ENCODE data around the gene PGM3.

PGM3 gene

DNA sequence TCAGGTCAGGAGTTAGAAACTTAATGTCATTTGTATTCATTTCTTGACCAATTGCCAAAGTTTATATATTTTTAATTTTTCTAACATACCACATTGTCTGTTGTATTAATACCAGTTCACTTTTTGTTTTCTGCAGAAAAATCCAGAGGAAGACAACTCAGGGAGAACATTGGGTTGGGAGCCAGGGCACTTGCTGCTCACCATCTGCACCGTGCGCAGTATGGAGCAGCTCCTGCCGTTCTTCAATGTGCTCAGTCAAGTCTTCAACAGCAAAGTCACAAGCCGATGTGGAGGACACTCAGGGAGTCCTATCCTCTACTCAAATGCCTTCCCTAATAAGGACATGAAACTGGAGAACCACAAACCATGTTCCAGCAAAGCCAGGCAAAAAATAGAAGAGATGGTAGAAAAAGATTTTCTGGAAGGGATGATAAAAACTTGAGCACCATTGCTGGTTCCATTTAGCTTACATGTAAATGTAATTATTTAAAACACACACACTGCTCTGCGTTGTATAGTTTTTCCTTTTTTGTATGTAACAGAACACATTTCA, 25.3 kb downstream of the PGM3 start:
- TF ChIP-seq, protein P1, sequence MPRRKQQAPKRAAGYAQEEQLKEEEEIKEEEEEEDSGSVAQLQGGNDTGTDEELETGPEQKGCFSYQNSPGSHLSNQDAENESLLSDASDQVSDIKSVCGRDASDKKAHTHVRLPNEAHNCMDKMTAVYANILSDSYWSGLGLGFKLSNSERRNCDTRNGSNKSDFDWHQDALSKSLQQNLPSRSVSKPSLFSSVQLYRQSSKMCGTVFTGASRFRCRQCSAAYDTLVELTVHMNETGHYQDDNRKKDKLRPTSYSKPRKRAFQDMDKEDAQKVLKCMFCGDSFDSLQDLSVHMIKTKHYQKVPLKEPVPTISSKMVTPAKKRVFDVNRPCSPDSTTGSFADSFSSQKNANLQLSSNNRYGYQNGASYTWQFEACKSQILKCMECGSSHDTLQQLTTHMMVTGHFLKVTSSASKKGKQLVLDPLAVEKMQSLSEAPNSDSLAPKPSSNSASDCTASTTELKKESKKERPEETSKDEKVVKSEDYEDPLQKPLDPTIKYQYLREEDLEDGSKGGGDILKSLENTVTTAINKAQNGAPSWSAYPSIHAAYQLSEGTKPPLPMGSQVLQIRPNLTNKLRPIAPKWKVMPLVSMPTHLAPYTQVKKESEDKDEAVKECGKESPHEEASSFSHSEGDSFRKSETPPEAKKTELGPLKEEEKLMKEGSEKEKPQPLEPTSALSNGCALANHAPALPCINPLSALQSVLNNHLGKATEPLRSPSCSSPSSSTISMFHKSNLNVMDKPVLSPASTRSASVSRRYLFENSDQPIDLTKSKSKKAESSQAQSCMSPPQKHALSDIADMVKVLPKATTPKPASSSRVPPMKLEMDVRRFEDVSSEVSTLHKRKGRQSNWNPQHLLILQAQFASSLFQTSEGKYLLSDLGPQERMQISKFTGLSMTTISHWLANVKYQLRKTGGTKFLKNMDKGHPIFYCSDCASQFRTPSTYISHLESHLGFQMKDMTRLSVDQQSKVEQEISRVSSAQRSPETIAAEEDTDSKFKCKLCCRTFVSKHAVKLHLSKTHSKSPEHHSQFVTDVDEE (CRISPR knock-in tag; IDR thresholded peaks at IDR 0.05): no peak
- TF ChIP-seq OSR1 (CRISPR knock-in tag; IDR thresholded peaks at IDR 0.05) (no peak), BACH2 (CRISPR knock-in tag; IDR thresholded peaks at IDR 0.05; ENCODE audit: borderline replicate concordance) (no peak)
- no peak for ATAC-seq

DNA sequence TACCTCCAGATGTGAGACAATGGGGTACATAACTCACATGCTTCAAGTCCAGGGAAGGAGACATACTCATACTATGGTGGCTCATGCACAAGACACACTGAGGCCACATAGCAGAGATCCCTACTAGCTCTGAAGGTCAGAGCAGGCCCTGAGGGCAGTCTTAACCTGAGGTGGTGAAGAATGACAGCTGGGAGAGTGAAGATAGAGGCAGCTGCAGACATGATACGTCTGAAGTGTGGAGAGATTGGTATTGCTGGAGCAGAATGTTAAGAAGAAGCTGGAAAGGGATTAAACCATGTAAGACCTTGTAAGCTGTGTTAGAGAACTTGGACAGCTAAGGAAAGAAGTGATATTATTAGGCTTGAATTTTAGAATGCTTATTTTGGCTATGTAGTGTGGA, 32.9 kb downstream of the PGM3 start:
- TF ChIP-seq SNAI2 (CRISPR knock-in tag; IDR thresholded peaks at IDR 0.05) (no peak), ZNF565 (CRISPR knock-in tag; conservative IDR thresholded peaks at IDR 0.05; ENCODE audit: low read depth) (no peak), BACH2 (CRISPR knock-in tag; IDR thresholded peaks at IDR 0.05; ENCODE audit: borderline replicate concordance) (no peak), CSRNP3 (CRISPR knock-in tag; IDR thresholded peaks at IDR 0.05) (no peak), ZNF70 (CRISPR knock-in tag; IDR thresholded peaks at IDR 0.05) (no peak), ZFP3 (CRISPR knock-in tag; IDR thresholded peaks at IDR 0.05) (no peak), ARNTL (CRISPR knock-in tag; IDR thresholded peaks at IDR 0.05; ENCODE audit: borderline replicate concordance, low read depth) (no peak), OSR1 (CRISPR knock-in tag; IDR thresholded peaks at IDR 0.05) (no peak), ZC3H10 (CRISPR knock-in tag; IDR thresholded peaks at IDR 0.05) (no peak), GLIS3 (CRISPR knock-in tag; IDR thresholded peaks at IDR 0.05) (no peak), ESRRG (CRISPR knock-in tag; IDR thresholded peaks at IDR 0.05) (no peak)
- TF ChIP-seq, protein P2, sequence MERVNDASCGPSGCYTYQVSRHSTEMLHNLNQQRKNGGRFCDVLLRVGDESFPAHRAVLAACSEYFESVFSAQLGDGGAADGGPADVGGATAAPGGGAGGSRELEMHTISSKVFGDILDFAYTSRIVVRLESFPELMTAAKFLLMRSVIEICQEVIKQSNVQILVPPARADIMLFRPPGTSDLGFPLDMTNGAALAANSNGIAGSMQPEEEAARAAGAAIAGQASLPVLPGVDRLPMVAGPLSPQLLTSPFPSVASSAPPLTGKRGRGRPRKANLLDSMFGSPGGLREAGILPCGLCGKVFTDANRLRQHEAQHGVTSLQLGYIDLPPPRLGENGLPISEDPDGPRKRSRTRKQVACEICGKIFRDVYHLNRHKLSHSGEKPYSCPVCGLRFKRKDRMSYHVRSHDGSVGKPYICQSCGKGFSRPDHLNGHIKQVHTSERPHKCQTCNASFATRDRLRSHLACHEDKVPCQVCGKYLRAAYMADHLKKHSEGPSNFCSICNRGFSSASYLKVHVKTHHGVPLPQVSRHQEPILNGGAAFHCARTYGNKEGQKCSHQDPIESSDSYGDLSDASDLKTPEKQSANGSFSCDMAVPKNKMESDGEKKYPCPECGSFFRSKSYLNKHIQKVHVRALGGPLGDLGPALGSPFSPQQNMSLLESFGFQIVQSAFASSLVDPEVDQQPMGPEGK (CRISPR knock-in tag; IDR thresholded peaks at IDR 0.05; ENCODE audit: borderline replicate concordance): no peak

DNA sequence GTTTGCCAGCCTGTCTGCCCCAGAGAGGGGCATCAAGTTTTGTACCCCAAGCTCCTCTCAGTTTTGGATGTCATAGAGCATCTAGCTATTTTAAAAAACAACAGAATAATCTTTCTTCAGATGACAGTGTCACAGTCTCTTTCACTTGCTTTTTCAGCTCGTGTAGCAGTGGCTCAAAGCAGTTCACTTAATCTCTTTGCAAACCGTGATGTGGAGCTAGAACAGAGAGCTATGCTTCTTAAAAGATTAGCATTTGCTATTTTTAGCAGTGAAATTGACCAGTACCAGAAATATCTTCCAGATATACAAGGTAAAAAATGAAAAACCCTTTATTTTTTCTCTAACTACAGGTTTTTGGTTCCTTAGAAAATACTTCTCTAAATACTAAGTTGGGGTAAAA, 37.3 kb downstream of the PGM3 start:
- ATAC-seq: no peak
- TF ChIP-seq ZNF565 (CRISPR knock-in tag; conservative IDR thresholded peaks at IDR 0.05; ENCODE audit: low read depth) (no peak), ZNF70 (CRISPR knock-in tag; IDR thresholded peaks at IDR 0.05) (no peak), ISL1 (CRISPR knock-in tag; IDR thresholded peaks at IDR 0.05) (no peak), SNAI2 (CRISPR knock-in tag; IDR thresholded peaks at IDR 0.05) (no peak), GLIS3 (CRISPR knock-in tag; IDR thresholded peaks at IDR 0.05) (no peak), PPARA (CRISPR knock-in tag; IDR thresholded peaks at IDR 0.05; ENCODE audit: borderline replicate concordance) (no peak), ESRRG (CRISPR knock-in tag; IDR thresholded peaks at IDR 0.05) (no peak)
- TF ChIP-seq, protein P2 (CRISPR knock-in tag; IDR thresholded peaks at IDR 0.05; ENCODE audit: borderline replicate concordance): no peak

More for the DNA sequence above, 32.9 kb downstream of the PGM3 start:
- no peak for ATAC-seq

DNA sequence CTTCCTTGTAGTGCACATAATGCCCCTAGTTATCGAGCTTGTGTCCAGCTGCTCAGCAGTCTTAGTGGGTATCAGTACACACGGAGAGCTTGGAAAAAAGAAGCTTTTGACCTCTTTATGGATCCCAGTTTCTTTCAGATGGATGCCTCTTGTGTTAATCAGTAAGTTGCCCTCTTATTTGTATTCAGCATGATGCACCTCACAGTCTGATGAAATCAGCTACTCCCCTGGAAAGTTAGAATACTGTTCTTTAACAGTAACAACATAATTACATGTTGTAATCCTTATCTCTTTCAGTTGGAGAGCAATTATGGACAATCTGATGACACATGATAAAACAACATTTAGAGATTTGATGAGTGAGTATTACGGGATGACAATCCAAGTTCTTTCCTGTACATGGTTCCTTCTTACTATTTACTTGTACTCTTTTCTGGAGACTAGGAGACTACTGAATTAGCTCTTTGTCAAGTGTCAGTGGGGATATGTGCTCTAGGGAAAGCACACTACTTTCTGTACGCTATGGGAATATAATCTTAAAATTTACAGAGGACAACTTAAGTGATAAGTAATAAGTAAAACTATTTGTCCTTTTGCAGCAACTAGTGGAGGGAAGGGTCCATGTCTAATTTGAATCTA, 39.1 kb downstream of the PGM3 start:
- no peak for ATAC-seq
- TF ChIP-seq CSRNP3 (CRISPR knock-in tag; IDR thresholded peaks at IDR 0.05) (no peak), ISL1 (CRISPR knock-in tag; IDR thresholded peaks at IDR 0.05) (no peak), ARNTL (CRISPR knock-in tag; IDR thresholded peaks at IDR 0.05; ENCODE audit: borderline replicate concordance, low read depth) (no peak), ZNF8 (CRISPR knock-in tag; IDR thresholded peaks at IDR 0.05) (no peak), TOX (CRISPR knock-in tag; IDR thresholded peaks at IDR 0.05; ENCODE audit: borderline replicate concordance) (no peak), ZFP3 (CRISPR knock-in tag; IDR thresholded peaks at IDR 0.05) (no peak), OSR1 (CRISPR knock-in tag; IDR thresholded peaks at IDR 0.05) (no peak), GLIS3 (CRISPR knock-in tag; IDR thresholded peaks at IDR 0.05) (no peak), CREB5 (CRISPR knock-in tag; IDR thresholded peaks at IDR 0.05; ENCODE audit: low read depth) (no peak), POU6F1 (CRISPR knock-in tag; IDR thresholded peaks at IDR 0.05; ENCODE audit: borderline replicate concordance, low read depth) (no peak)
